ENCODE measurements around the gene TSC22D4. TPM values are rescaled to one million over a fixed set of nuclear protein-coding genes. Genes with fewer than 3 reads are reported as not detected.

Gene TSC22D4
- total RNA-seq, 1 donor from 2014 or later = 18.8 TPM

GRCh38 chr7:100492738-100493475 lies 13.9 kb upstream of the TSC22D4 start:
- no peak for DNase-seq

DNA sequence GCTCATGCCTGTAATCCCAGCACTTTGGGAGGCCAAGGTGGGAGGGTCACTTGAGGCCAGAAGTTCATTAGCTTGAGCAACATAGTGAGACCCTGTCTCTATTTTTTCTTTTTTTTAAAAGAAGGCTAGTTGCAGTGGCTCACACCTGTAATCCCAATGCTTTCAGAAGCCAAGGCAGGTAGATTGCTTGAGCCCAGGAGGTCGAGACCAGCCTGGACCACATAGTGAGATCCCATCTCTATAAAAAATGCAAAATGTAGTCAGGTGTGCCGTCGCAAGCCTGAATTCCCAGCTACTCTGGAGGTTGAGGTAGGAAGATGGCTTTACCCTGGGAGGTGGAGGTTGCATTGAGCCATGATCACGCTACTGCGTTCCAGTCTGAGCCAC lies 12.2 kb upstream of the TSC22D4 start:
- no peak for DNase-seq

GRCh38 chr7:100490483-100491191 lies 11.6 kb upstream of the TSC22D4 start:
- DNase-seq = no peak

GRCh38 chr7:100489824-100490223 lies 10.8 kb upstream of the TSC22D4 start:
- peak; percentile 96 for DNase-seq

GRCh38 chr7:100489121-100489520 lies 10.1 kb upstream of the TSC22D4 start:
- no peak for DNase-seq

GRCh38 chr7:100488333-100489095 lies 9.5 kb upstream of the TSC22D4 start:
- no peak for DNase-seq

DNA sequence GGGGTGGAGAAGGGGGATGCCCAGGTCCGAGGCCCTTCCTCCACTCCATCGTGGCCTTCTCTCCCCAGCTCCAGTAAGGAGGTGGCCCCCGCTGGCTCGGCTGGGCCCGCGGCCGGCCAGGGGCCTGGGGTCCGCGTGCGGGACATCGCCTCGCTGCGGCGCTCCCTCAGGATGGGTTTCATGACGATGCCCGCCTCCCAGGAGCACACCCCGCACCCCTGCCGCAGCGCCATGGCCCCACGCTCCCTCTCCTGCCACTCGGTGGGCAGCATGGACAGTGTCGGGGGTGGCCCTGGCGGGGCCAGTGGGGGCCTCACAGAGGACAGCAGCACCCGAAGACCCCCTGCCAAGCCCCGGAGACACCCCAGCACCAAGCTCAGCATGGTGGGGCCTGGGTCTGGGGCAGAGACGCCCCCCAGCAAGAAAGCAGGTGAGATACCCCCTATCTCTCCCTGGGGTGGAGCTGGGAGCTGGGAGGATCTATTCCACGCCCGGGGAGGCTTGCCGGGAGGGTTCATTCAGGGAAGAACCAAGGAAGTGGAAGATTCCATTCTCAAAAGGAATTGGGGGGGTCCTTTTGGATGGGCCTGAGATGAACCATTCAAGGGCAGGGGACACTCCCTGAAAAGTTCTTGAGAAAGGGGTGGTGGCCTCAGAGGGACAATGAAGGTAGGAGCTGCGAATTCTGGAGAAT lies 7.9 kb upstream of the TSC22D4 start:
- DNase-seq = no peak

- DNase-seq = no peak
Measured at GRCh38 chr7:100486111-100486636, 7.2 kb upstream of the TSC22D4 start.

GRCh38 chr7:100485471-100485876 lies 6.5 kb upstream of the TSC22D4 start:
- no peak for DNase-seq

DNA sequence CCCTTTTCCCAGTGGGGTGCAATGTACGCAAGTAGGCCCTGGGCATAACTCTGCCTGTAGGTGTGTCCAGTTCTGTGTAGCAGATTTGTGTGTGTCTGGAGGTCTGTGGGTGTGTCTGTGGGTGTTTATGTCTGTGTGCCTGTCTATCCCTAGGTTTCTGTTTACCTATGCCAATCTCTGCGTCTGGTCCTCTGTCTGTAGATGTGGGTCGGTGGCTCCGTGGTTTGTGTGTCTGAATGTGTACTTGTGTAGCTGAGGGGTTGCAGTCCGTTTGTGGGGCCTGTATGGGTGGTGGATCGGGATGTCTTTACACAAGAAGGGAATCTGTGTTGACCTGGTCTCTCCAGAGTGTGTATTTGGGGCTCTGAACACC lies 5.6 kb upstream of the TSC22D4 start:
- no peak for DNase-seq

DNA sequence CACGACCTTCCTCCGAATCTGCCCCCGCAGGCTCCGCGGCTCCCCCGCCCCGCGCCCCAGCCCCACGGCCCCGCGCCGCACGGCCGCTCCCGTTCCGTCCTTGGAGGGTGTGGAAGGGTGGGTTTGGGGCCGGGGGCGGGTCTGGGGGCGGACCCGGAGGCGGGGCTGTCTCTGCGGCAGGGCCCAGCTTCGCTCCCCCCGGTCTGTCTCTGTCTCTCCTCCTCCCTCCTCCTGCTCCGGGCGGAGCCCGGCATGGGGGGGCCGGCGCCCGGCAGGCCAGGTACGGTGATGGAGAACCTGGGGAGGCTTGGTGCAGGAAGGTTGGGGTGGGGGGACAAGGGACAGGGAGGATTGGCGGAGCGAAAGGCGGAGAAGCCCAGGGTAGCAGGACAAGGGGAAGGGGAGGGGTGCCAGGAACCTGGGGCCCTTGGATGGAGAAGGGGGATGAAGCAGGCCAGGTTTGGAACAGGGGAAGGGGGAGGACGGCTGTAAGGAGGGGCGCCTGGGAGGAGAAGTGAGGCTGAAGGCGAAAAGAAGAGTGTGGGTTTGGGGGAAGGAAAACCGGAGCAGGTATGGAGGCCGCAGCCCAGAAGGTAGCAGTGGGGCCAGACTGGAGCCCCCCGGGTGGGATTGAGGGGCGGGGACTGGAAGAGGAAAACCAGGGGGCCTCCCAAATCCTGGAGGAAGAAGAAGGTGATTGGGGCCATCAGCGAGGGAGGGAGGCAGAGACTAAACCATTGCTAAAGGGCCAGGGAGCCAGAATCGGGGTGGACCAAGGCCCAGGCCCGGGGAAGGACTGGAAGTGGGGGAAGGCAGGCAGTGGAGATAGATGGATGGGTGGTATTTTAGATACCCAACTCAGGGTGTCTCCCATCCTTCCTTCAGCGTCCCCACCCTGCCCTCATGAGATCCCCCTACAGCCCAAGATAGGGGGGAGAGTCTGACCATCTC lies 5.0 kb upstream of the TSC22D4 start, which contains the start of gene NYAP1:
TSS of gene NYAP1 (plus strand) at position 206 of the 951 bp plus-strand sequence. CDS start 1,385 bp downstream, outside the sequence.
- DNase-seq = peak; percentile 42

GRCh38 chr7:100483090-100483721 lies 4.2 kb upstream of the TSC22D4 start:
- peak; percentile 42 for DNase-seq

DNA sequence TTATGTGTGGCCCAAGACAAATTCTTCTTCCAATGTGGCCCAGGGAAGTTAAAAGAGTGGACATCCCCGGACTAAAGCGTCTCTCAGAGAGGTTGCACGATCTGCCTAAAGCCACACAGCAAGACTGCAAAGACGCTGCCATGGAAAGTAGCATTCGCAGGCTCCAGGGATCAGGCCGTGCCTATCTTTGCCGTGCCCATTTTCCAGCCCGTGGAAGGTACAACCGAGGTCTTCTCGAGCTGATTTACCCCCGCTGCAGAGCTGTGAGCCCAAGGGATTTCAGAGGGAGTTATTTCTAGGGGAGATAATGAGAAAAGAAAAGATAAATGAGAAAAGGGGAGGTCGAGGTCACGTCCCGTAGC lies 3.7 kb upstream of the TSC22D4 start:
- no peak for DNase-seq

- no peak for DNase-seq
Measured at GRCh38 chr7:100481466-100481865, 2.5 kb upstream of the TSC22D4 start.

DNA sequence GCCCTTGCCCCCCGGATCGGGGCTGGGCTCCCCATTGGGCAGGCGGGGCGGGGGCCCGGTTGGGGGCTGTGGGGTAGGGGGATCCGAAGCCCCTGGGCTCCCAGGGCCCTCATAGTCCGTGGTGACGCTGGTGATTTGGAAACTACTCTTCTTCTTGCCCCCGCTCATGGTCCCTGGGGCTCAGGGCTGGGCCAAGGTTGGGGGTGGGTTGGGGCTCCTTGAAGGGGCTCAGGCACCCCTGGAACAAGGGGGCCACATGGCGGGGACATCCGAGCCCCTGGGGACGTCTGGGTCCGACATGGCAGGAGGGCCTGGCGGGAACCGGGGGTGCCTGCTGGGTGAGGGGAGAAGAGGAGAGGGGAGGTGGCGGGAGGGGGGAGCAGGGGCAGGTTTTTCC lies 1.1 kb downstream of the TSC22D4 start:
- DNase-seq = no peak

DNA sequence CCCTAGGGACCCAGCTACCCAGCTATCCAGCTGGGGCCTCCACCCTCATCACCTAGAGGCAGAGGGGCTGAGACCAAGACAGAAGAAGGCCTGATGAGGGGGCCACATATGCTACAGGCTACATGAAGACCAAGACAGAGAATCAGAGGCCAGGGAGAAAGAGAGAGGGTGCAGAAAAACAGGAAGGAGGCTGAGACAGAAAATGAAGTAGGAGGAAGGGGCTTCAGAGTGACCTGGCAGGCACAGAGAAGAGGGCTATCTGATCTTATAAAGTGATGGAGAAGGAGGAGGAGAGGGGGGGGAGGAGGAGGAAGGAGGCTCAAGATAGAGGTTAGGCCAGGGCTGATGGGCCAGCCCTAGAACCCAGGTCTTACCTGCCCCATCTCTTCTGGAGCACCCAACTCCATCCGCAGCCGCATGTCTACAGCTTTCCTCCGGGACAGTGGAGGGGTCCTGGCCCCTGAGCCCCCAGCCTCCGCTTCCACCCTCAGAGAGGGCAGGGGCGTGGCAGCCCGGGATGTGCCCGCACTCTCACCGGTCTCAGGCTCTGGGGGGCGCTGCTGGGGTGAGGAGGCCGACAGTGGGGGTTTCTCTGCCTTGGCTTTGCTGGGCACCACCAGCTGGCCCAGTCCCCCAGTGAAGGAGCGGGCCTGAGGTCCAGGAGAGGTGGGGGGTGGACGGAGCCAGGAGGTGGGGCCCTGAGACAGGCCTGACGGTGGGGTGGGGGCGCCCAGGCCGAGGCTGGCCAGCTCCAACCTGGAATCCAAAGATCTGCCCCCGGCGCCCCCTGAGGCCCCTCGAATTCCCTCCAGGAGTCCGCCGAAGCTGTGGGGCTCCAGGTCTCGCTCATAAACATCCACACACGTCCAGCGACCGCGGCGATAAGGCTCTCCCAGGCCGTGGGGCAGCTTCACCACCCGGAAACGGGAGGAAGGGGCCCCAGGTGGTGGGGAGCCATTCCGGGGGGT lies 1.8 kb downstream of the TSC22D4 start:
- DNase-seq = no peak

DNA sequence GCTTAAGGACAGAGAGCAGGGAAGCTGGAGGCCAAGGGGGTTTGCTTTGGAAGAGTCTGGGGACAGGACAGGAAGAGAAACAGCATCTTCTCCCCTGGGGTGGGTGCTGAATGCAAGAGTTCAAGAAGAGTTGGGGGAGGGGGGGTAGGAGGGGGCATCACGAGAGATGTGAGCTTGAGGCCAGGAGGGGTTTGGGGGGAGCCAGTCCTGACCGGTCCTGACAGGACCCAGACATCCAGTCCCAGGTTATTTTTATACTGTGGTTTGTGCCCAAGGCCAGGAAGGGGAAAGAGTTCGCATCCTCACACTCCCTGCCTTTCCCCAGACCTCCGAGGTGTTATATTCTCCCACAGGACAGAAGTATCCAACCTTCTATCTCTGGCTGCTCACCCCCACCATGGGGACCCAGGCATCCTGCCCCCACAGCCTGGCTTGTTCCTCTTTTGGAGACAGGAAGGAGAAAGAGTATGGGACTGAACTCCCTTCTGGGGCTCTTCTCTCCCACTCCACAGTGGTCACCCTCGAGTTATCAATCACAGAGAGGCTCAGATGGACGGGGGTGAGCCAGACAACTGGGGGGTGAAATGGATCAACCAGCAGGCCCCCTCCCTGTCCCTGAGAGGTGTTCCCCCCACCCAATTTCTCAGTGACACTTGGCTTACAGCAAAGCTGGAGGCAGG lies 2.8 kb downstream of the TSC22D4 start:
- DNase-seq = no peak

GRCh38 chr7:100475549-100475948 lies 3.5 kb downstream of the TSC22D4 start:
- no peak for DNase-seq
